ENCODE results near the gene AMFR. TPM values are rescaled to one million over a fixed set of nuclear protein-coding genes. Genes with fewer than 3 reads are reported as not detected.
"Not testable (repeated sequence)": the region's sequence is repeated elsewhere in the genome, so short reads cannot be mapped to it uniquely, and the experiment has no call there.

AMFR gene
- total RNA-seq, 1 experiment from 2014 or later: 89.4 TPM

- no TSS peak for BruUV-seq (replicated peaks)
- peak overlapping the region; percentile 29; the same call in 1 of the 2 replicates for H3K4me2 ChIP-seq
- POLR2A ChIA-PET (ENCODE audit: unreplicated experiment): no interaction called here
Observed at GRCh38 chr16:56382459-56382858, 42.9 kb downstream of the AMFR start.

GRCh38 chr16:56380778-56381485 is 44.4 kb downstream of the AMFR start:
- not testable (repeated sequence) for H3K4me3 ChIP-seq

More at GRCh38 chr16:56382459-56382858, 42.9 kb downstream of the AMFR start:
- no peak overlapping the region for H3K4me3 ChIP-seq
- no peaks in the 10 kb centered on the region for H3K27me3 ChIP-seq (ENCODE audit: insufficient read depth, low read depth)
- no peak overlapping the region for H2AFZ ChIP-seq
- CTCF ChIA-PET: interaction anchor here (0.8 kb wide), 1 partner anchor 52 kb away, joined by 4 read pairs; no protein-coding TSS in a partner anchor
- TF ChIP-seq EZH2 (IDR thresholded peaks at IDR 0.05; ENCODE audit: low read depth): no peak
- no peak for TF ChIP-seq CTCF (conservative IDR thresholded peaks at IDR 0.05)
- peaks cover 15% of the 10 kb centered on the region; the same call in 1 of the 2 replicates for H3K79me2 ChIP-seq (ENCODE audit: low read depth)
- H3F3A ChIP-seq (ENCODE audit: insufficient read depth, low read depth): peaks cover 24% of the 10 kb centered on the region
- intact Hi-C loops (cut with micrococcal nuclease; ENCODE audit: unreplicated experiment): no loop called here
- H4K20me1 ChIP-seq (ENCODE audit: insufficient read depth): no peaks in the 10 kb centered on the region
- H3K36me3 ChIP-seq (ENCODE audit: low read depth): peaks cover 38% of the 10 kb centered on the region
- no peaks in the 10 kb centered on the region; the same call in 1 of the 2 replicates for H3K9me2 ChIP-seq (ENCODE audit: insufficient read depth)
- H3K9me3 ChIP-seq (ENCODE audit: insufficient read depth, low read depth): peaks cover 16% of the 10 kb centered on the region
- H3K27ac ChIP-seq: peak overlapping the region; percentile 63
- peaks cover 17% of the 10 kb centered on the region for H3K4me1 ChIP-seq (replicated peaks; ENCODE audit: insufficient read depth)
- DNase-seq: no peak

GRCh38 chr16:56379044-56379443 is 46.3 kb downstream of the AMFR start:
- intact Hi-C loops (cut with micrococcal nuclease; ENCODE audit: unreplicated experiment); BruUV-seq (replicated peaks); H3K9me2 ChIP-seq (ENCODE audit: insufficient read depth); H4K20me1 ChIP-seq (ENCODE audit: insufficient read depth); H3K4me2 ChIP-seq; H3K27ac ChIP-seq; CTCF ChIA-PET; H2AFZ ChIP-seq; H3K27me3 ChIP-seq (ENCODE audit: insufficient read depth, low read depth); H3K4me3 ChIP-seq; DNase-seq: not testable (repeated sequence)
- POLR2A ChIA-PET (ENCODE audit: unreplicated experiment): interaction anchor here (0.5 kb wide), 1 partner anchor 18 kb away, joined by 5 read pairs; no protein-coding TSS in a partner anchor
- H3K9me3 ChIP-seq (ENCODE audit: insufficient read depth, low read depth): peaks cover 16% of the 10 kb centered on the region
- peaks cover 50% of the 10 kb centered on the region for H3K36me3 ChIP-seq (ENCODE audit: low read depth)
- peaks cover 32% of the 10 kb centered on the region for H3F3A ChIP-seq (ENCODE audit: insufficient read depth, low read depth)
- peaks cover 19% of the 10 kb centered on the region for H3K4me1 ChIP-seq (replicated peaks; ENCODE audit: insufficient read depth)
- H3K79me2 ChIP-seq (ENCODE audit: low read depth): peaks cover 26% of the 10 kb centered on the region

More at GRCh38 chr16:56380778-56381485, 44.4 kb downstream of the AMFR start:
- H3K4me2 ChIP-seq; H3K9me2 ChIP-seq (ENCODE audit: insufficient read depth); H2AFZ ChIP-seq; intact Hi-C loops (cut with micrococcal nuclease; ENCODE audit: unreplicated experiment); POLR2A ChIA-PET (ENCODE audit: unreplicated experiment); H3K27ac ChIP-seq; BruUV-seq (replicated peaks); H3K27me3 ChIP-seq (ENCODE audit: insufficient read depth, low read depth); CTCF ChIA-PET; H4K20me1 ChIP-seq (ENCODE audit: insufficient read depth): not testable (repeated sequence)
- H3K79me2 ChIP-seq (ENCODE audit: low read depth): peaks cover 26% of the 10 kb centered on the region
- peaks cover 43% of the 10 kb centered on the region for H3K36me3 ChIP-seq (ENCODE audit: low read depth)
- H3K9me3 ChIP-seq (ENCODE audit: insufficient read depth, low read depth): peaks cover 16% of the 10 kb centered on the region
- H3K4me1 ChIP-seq (replicated peaks; ENCODE audit: insufficient read depth): peaks cover 17% of the 10 kb centered on the region
- peaks cover 32% of the 10 kb centered on the region for H3F3A ChIP-seq (ENCODE audit: insufficient read depth, low read depth)
- DNase-seq: peak in 1 of 2 experiments; percentile 11

- H4K20me1 ChIP-seq (ENCODE audit: insufficient read depth); intact Hi-C loops (cut with micrococcal nuclease; ENCODE audit: unreplicated experiment); H3K9me2 ChIP-seq (ENCODE audit: insufficient read depth); H3K27me3 ChIP-seq (ENCODE audit: insufficient read depth, low read depth); POLR2A ChIA-PET (ENCODE audit: unreplicated experiment); BruUV-seq (replicated peaks); H3K4me3 ChIP-seq; H3K27ac ChIP-seq; H3K9me3 ChIP-seq (ENCODE audit: insufficient read depth, low read depth); H2AFZ ChIP-seq; H3K4me2 ChIP-seq; CTCF ChIA-PET; DNase-seq: not testable (repeated sequence)
- peaks cover 32% of the 10 kb centered on the region for H3K36me3 ChIP-seq (ENCODE audit: low read depth)
- H3F3A ChIP-seq (ENCODE audit: insufficient read depth, low read depth): peaks cover 39% of the 10 kb centered on the region; the same call in 1 of the 2 replicates
- H3K4me1 ChIP-seq (replicated peaks; ENCODE audit: insufficient read depth): peaks cover 34% of the 10 kb centered on the region
- H3K79me2 ChIP-seq (ENCODE audit: low read depth): peaks cover 38% of the 10 kb centered on the region
Observed at GRCh38 chr16:56375792-56376191, 49.6 kb downstream of the AMFR start.
